NCI-H2227 (cell line): ENCODE measurements around the gene CYSLTR1.
"Not testable (repeated sequence)": the region's sequence is repeated elsewhere in the genome, so short reads cannot be mapped to it uniquely, and the experiment has no call there.

Experiments used
- DNase-seq: peaks from one replicate; lab custom pipeline; 2025; ENCODE audit not compliant: unreplicated experiment; lab: John Stamatoyannopoulos, UW

CYSLTR1 gene, protein sequence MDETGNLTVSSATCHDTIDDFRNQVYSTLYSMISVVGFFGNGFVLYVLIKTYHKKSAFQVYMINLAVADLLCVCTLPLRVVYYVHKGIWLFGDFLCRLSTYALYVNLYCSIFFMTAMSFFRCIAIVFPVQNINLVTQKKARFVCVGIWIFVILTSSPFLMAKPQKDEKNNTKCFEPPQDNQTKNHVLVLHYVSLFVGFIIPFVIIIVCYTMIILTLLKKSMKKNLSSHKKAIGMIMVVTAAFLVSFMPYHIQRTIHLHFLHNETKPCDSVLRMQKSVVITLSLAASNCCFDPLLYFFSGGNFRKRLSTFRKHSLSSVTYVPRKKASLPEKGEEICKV

DNA sequence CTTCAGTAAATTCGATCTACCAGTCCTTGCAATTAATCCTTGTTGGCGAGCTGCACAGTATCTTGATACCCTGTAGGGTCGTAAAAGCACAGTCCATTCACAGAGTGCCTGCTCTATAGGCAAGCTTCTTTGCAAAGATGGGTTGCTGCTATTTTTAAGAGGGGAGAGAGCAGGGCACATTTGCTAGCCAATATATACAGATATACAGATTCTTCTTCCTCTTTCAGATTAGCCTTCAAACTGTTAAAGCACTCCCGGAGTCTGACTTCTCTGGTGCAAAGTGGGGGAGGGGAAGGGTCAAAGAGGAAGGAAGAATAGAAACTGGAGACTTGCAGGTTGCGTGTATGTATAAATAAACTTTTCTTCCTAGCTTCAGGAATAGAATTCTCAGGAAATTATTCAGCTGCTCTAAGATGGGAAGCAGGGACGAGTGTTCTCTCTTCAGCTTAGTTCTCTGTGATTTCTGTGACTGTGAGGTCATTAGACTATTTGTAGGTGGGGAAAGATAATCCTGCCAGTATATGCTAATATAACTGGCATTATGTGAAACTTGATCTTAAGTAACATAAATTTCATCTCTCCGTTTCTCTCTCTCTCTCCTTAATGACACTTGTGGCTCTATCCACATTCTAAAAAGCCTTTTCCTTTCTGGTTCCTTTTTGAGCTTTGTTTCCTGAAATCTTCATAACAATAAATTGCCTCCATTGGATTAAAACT, at the start of gene CYSLTR1:
CYSLTR1 (minus strand) TSS at position 242 of the 717 bp plus-strand sequence. CDS start 53,865 bp downstream, outside the sequence.
- no peak for DNase-seq

GRCh38 chrX:78377186-78377585, 49.8 kb upstream of the CYSLTR1 start:
- no peak for DNase-seq

GRCh38 chrX:78375894-78376293, 48.5 kb upstream of the CYSLTR1 start:
- DNase-seq: no peak

DNA sequence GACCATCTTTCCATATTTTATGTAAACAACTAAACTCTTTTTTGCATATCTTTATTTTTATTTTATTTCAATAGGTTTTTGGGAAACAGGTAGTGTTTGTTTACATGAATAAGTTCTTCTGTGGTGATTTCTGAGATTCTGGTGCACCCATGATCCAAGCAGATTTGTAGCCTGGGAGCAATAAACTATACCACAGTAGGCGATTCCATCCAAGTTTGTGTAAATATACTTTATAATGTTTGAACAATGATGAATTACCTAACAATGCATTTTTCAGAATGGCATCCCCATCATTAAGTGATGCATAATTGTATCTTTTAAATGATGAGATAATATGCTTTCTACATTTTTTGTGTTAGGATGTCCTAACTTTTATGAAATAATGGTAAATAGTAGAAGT, 39.2 kb upstream of the CYSLTR1 start:
- DNase-seq: no peak

- no peak for DNase-seq
Observed at GRCh38 chrX:78357342-78358055, 30.1 kb upstream of the CYSLTR1 start.

- no peak for DNase-seq
Observed at GRCh38 chrX:78333521-78333920, 6.1 kb upstream of the CYSLTR1 start.

DNA sequence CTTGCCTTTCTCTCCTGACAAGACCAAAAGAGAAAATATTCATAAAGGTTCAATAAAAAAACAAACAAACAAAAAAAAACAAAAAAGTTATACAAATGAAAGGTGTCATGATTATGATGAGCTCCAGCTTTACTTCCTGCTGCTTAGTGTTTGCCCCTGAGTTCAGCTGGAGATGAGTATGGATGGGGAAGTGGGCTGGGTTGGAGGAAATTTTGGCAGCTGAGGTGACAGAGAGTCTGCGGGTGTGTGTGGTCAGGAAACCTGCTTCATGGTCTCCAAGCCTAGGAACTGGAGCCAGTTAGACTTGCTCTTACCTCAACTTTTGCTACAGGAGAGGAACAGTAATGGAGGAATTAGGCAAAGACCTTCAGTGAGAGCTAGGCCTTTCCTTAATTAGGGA, 4.3 kb upstream of the CYSLTR1 start:
- DNase-seq: no peak

GRCh38 chrX:78330540-78330939, 3.1 kb upstream of the CYSLTR1 start:
- DNase-seq: no peak

DNA sequence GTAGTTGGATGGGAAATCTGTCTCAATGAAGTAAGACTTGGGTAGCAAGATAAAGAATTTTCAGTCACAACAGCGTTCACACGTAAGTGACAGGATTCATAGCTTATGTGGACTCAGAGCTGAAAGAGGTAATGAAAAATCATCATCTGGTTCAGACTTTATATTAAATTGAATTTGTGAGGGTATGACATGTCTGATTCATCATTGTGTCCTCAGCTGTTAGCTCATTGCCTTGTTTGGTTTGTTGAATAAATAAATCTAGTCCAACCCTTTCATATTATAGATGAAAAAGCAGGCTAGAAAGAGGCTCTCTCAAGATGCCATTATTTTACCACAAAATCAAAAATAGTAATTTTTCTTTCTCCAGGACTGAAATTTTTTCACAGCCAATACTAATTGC, 2.7 kb upstream of the CYSLTR1 start:
- no peak for DNase-seq

- DNase-seq: no peak
Observed at GRCh38 chrX:78329486-78329885, 2.1 kb upstream of the CYSLTR1 start.

- DNase-seq: no peak
Observed at GRCh38 chrX:78326401-78326800, 1.0 kb downstream of the CYSLTR1 start.

- no peak for DNase-seq
Observed at GRCh38 chrX:78322863-78323262, 4.5 kb downstream of the CYSLTR1 start.

- DNase-seq: no peak
Observed at GRCh38 chrX:78321809-78322208, 5.6 kb downstream of the CYSLTR1 start.

DNA sequence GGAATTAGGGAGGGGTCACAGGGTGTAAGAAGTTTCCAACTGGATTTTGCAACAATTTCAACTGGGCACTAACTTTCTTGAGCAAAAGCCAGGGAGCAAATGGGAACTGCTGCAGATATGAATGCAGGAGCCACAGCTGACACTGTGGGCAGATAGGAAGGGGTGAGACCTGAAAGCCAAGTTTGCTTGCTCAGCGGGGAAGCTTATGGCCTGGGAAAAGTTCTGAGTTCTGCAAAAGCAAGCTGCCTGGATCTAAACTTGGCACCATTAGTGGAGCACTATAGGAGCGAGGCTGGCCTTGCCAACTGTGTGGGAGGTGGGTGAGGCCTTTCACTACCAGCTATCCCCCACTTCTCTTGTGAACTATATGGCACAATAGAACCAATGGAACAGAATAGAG, 11.1 kb downstream of the CYSLTR1 start:
- DNase-seq: no peak

- DNase-seq: no peak
Observed at GRCh38 chrX:78315745-78316144, 11.7 kb downstream of the CYSLTR1 start.

- DNase-seq: no peak
Observed at GRCh38 chrX:78314561-78314960, 12.8 kb downstream of the CYSLTR1 start.

- no peak for DNase-seq
Observed at GRCh38 chrX:78313526-78313925, 13.9 kb downstream of the CYSLTR1 start.

GRCh38 chrX:78307665-78308064, 19.7 kb downstream of the CYSLTR1 start:
- DNase-seq: no peak

DNA sequence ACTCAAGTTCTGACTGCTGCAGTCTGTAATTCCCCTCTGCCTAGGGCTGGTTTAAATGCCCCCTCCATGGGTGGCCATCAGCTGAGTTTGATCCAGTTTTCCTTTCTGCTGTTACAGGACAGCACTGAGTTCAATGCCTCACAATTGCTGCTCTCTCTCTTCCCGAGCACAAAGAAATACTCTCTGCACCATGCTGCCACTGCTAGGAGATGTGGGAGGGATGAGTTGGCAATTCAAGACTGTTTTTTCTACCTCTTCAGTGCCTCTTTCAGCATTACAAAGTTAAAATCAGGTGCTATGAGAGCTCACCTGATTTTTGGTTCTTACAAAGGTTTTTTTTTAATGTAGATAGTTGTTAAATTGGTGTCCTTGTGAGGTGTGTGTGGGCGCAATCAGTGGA, 24.3 kb downstream of the CYSLTR1 start:
- no peak for DNase-seq

DNA sequence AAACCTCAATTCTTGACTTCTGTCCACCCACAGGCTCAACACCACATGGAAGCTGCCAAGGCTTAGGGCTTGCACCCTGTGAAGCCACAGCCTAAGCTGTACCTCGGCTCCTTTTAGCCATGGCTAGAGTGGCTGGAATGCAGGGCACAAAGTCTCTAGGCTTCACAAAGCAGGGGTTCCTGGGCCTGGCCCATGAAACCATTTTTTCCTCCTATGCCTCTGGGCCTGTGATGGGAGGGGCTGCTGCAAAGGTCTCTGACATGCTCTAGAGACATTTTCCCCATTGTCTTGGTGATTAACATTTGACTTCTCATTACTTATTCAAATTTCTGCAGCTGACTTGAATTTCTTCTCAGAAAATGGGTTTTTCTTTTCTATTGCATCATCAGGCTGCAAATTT, 26.5 kb downstream of the CYSLTR1 start:
- not testable (repeated sequence) for DNase-seq

GRCh38 chrX:78283511-78283910, 43.9 kb downstream of the CYSLTR1 start:
- no peak for DNase-seq

GRCh38 chrX:78237127-78237526, 90.3 kb downstream of the CYSLTR1 start:
- no peak for DNase-seq
